ENCODE results near the gene CATSPERD.
"Not testable (repeated sequence)": the region's sequence is repeated elsewhere in the genome, so short reads cannot be mapped to it uniquely, and the experiment has no call there.

Gene CATSPERD

GRCh38 chr19:5686647-5687359 is 33.6 kb upstream of the CATSPERD start:
- DNase-seq (ENCODE audit: low read depth in 3 of 3), result peak; percentile 98 to 100 (median 100)

GRCh38 chr19:5687360-5688198 is 32.9 kb upstream of the CATSPERD start:
- no peak for DNase-seq (ENCODE audit: low read depth in 3 of 3)

DNA sequence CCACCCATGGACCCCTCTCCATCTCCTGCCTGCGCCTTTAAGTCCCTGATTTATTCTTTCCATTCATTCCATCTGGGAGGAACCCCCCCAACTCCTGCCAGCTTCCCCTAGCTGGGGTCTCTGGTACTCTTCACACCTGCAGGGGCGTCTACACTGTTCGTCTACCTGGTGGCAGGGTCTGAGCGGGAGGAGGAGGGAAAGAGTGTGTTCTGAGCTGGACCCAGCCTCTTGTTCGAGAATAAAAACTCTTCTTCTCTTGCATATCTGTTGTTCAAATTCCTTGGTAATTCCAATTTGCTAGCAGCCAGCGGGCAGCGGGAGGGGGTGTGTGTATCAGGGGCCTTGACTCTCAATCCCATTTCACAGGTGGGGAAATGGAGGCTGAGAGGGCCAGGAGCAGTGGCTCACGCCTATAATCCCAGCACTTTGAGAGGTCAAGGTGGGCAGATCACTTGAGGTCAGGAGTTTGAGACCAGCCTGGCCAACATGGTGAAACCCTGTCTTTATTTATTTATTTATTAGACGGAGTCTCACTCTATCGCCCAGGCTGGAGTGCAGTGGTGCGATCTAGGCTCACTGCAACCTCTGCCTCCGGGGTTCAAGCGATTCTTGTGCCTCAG is 32.1 kb upstream of the CATSPERD start:
- DNase-seq (ENCODE audit: low read depth in 3 of 3), result not testable (repeated sequence)

DNA sequence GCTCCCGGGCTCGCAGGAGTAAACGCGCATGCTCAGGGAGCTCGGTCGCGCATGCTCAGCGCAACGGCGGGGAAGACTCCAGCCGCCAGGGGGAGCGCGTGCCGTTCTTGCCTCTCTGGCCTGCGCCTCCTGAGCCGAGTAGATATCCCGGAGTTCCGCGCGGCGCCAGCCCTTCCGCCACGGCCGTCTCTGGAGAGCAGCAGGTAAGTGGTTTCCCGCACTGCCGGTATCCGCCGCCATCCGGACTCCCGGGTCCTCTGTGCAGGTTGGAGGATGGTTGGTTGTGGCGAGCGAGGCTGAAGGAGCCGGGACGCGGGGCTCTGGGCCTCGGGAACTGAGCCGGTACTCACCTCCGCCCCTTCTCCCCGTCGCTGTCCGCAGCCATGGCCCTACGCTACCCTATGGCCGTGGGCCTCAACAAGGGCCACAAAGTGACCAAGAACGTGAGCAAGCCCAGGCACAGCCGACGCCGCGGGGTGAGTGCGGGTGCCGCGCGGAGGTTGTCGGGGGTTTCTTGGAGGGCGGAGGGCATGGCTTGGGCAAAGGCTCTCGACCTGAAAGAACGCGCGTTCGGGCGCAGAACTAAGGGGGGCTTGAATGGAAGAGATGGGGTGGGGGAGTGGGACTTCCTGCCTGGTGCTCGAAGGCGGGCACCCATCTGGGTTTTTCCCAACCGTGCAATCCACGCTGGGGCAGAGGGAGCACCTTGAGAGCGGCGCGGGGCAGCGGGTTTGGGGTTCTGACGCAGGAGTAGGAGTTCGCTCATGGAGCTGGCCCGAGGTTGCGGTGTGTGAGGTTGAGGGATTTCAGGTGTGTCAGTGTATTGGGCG is 30.1 kb upstream of the CATSPERD start, which contains the start of gene RPL36:
Gene RPL36 (plus strand): TSS at position 171 of the 830 bp plus-strand sequence. CDS start 213 bp downstream, at position 384.
- DNase-seq (ENCODE audit: low read depth in 3 of 3), result peak; percentile 98

DNA sequence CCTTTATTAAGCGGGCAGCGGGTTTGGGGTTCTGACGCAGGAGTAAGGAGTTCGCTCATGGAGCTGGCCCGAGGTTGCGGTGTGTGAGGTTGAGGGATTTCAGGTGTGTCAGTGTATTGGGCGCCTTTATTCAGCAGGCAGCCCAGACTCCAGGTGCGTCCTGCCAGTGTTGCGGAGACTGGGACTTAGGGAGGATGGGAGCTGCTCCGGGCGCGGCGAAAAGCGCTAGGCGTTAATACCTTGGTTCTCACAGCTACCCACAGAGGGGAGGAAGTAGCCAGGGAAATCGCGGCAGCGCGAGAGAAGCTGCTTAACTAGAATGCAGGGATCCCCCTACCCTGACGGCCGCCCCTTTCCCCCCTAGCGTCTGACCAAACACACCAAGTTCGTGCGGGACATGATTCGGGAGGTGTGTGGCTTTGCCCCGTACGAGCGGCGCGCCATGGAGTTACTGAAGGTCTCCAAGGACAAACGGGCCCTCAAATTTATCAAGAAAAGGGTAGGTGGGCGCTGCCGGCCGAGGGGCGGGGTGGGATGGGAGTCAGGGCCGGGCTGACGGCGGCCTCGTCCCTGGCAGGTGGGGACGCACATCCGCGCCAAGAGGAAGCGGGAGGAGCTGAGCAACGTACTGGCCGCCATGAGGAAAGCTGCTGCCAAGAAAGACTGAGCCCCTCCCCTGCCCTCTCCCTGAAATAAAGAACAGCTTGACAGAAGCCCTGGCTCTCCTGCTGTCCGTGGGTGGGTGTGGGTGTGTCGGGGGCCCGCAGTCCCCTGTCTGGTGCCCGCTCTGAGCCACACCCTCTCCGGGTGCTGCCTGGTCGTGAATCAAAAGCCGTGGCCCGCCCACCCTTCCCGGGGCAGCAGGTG is 29.2 kb upstream of the CATSPERD start:
- peak in 2 of 3 experiments; percentile 52 to 71 for DNase-seq (ENCODE audit: low read depth in 3 of 3)

DNA sequence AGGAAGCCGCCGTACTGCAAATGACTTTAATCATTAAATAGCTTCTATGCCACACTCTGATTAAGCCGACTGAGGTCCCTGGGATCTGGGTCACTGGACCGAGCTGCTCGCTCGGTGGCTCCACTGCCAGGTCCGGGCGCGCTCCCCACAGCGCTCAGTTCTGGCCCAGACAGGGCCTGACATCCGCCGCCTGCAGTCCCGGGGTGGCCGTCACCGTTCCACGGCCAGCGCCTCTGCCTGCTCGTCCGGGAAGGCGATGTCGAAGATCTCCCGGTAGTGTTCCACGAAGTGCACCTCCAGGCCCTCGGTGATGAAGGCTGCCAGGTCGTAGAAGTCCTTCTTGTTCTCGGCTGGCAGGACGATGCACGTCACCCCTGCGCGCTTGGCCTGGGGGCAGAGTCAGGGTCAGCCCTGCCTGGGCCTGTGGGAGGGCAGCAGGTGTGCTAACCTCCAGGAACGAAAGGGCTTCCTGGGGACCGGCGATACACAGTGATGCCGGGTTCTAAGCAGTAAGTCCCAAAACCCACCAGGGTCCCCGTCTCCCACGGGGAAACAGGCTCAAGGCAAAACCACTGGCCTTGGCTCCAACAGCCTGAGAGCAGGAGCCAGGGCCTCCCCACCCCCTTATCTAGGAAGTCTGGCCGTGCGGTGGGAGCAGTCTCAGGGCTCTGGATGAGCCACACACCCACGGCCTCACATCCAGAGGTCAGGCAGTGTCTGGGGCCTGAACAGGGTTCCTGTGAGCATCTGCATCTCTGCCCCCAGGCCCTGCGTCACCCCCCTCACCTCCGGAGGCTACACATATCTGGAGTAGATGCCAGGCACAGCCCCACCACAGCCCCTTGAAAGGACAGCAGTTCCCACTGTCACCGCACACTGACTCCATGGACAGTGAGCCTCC is 28.4 kb upstream of the CATSPERD start:
- DNase-seq (ENCODE audit: low read depth in 3 of 3), result peak in 1 of 3 experiments; percentile 37

- DNase-seq (ENCODE audit: low read depth in 3 of 3), result no peak
Observed at GRCh38 chr19:5692723-5693194, 27.7 kb upstream of the CATSPERD start.

GRCh38 chr19:5693195-5694166 is 27.0 kb upstream of the CATSPERD start:
- DNase-seq (ENCODE audit: low read depth in 3 of 3), result peak in 1 of 3 experiments; percentile 35

GRCh38 chr19:5694167-5694955 is 26.1 kb upstream of the CATSPERD start:
- DNase-seq (ENCODE audit: low read depth in 3 of 3), result no peak

- DNase-seq (ENCODE audit: low read depth in 3 of 3), result no peak
Observed at GRCh38 chr19:5694956-5695648, 25.3 kb upstream of the CATSPERD start.

DNA sequence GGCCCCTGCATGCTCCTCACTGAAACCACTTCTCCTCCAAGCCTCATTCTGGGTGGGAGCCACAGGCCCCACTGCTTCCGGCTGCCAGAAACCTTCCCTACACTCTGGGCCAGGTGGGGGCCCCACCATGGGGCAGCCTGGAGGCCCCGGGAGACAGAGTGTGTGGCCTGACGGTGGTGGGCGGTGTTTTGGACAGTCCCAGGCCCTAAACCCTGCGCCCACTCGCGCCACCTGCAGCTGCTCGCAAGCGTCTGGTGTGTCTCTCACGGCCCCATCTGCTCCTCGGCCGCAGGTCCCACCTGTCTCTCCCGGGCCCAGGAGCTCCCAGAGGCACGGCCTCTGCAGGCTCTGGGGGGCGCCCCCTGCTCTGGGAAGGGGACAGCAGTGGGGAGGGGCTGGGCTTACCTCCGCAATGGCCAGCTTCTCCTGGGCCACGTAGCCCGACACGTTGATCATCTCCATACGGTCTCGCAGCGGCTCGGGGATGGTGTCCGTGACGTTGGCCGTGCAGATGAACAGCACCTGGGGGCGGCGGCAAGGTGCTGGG is 24.7 kb upstream of the CATSPERD start:
- no peak for DNase-seq (ENCODE audit: low read depth in 3 of 3)

- no peak for DNase-seq (ENCODE audit: low read depth in 3 of 3)
Observed at GRCh38 chr19:5696196-5697021, 24.0 kb upstream of the CATSPERD start.

- no peak for DNase-seq (ENCODE audit: low read depth in 3 of 3)
Observed at GRCh38 chr19:5697022-5697889, 23.2 kb upstream of the CATSPERD start.

GRCh38 chr19:5697890-5698634 is 22.4 kb upstream of the CATSPERD start:
- DNase-seq (ENCODE audit: low read depth in 3 of 3), result no peak

All from stimulated activated CD4-positive, alpha-beta T cell treated with anti-CD3 and anti-CD28 coated beads, TNF-alpha, amount 100 ng/mL, for 24 hours (primary cell).